GM23248 (cell line): ENCODE data around the gene TTBK1. TPM values are rescaled to one million over a fixed set of nuclear protein-coding genes. Genes with fewer than 3 reads are reported as not detected.

Source experiments
- DNase-seq: peaks from one replicate; pipeline ENCODE4 v3.0.0-alpha.2; 2015
- H2AFZ ChIP-seq: fragments of 200-600 bp; sonication (generic); 2 replicates; pipeline ENCODE4 v1.6.1; 2016; ENCODE audit warnings: antibody characterized with exemption
- H3F3A ChIP-seq: fragments of 200-600 bp; sonication (generic); 2 replicates; pipeline ENCODE4 v1.6.1; 2016; ENCODE audit warnings: mild to moderate bottlenecking, antibody characterized with exemption, mixed run types; ENCODE audit not compliant: insufficient read depth
- H3K27ac ChIP-seq: fragments of 200-600 bp; sonication (generic); 2 replicates; pipeline ENCODE4 v1.5.1; 2016; ENCODE audit warnings: mild to moderate bottlenecking
- H3K27me3 ChIP-seq: fragments of 200-600 bp; sonication (generic); replicated peaks from 2 replicates; pipeline ENCODE4 v1.6.1; 2016; ENCODE audit warnings: mild to moderate bottlenecking; ENCODE audit not compliant: insufficient read depth
- H3K36me3 ChIP-seq: fragments of 200-600 bp; sonication (generic); 2 replicates; pipeline ENCODE4 v1.6.1; 2016; ENCODE audit warnings: low read depth, mild to moderate bottlenecking
- H3K4me1 ChIP-seq: fragments of 200-600 bp; sonication (generic); 2 replicates; pipeline ENCODE4 v1.6.1; 2016; ENCODE audit warnings: mild to moderate bottlenecking; ENCODE audit not compliant: insufficient read depth
- H3K4me2 ChIP-seq: fragments of 200-600 bp; sonication (generic); one replicate; pipeline ENCODE4 v1.6.1; 2016; ENCODE audit warnings: mild to moderate bottlenecking; ENCODE audit not compliant: unreplicated experiment
- H3K4me3 ChIP-seq: fragments of 200-600 bp; sonication (generic); 2 replicates; pipeline ENCODE4 v1.5.1; 2016; ENCODE audit warnings: mild to moderate bottlenecking
- H3K79me2 ChIP-seq: fragments of 200-600 bp; sonication (generic); 2 replicates; pipeline ENCODE4 v1.6.1; 2016; ENCODE audit warnings: mild to moderate bottlenecking; ENCODE audit not compliant: insufficient read depth
- H3K9ac ChIP-seq: fragments of 200-600 bp; sonication (generic); 2 replicates; pipeline ENCODE4 v1.6.1; 2016; ENCODE audit warnings: mild to moderate bottlenecking
- H3K9me2 ChIP-seq: fragments of 200-600 bp; sonication (generic); 2 replicates; pipeline ENCODE4 v1.6.1; 2016; ENCODE audit warnings: mixed run types, mild to moderate bottlenecking, moderate library complexity; ENCODE audit not compliant: insufficient read depth
- H3K9me3 ChIP-seq: fragments of 200-600 bp; sonication (generic); one replicate; pipeline ENCODE4 v1.6.1; 2017; ENCODE audit warnings: low read depth
- H4K20me1 ChIP-seq: fragments of 200-600 bp; sonication (generic); 2 replicates; pipeline ENCODE4 v1.6.0; 2016; ENCODE audit not compliant: insufficient read depth
- EZH2 ChIP-seq: fragments of 200-600 bp; sonication (generic); IDR thresholded peaks from 2 replicates; pipeline ENCODE4 v1.6.1; 2018; ENCODE audit warnings: antibody characterized with exemption, mild to moderate bottlenecking; ENCODE audit not compliant: insufficient read depth, poor library complexity, severe bottlenecking
- EZH2phosphoT487 ChIP-seq: fragments of 200-600 bp; sonication (generic); IDR thresholded peaks from 2 replicates; pipeline ENCODE4 v1.6.1; 2018; ENCODE audit warnings: antibody characterized with exemption, moderate library complexity, mild to moderate bottlenecking, low read depth; ENCODE audit not compliant: insufficient read depth
- WGBS, 2 experiments: methylation state at CpG; one replicate each; pipeline ENCODE4 v1.1.6; 2015 to 2017; ENCODE audit warnings: low lambda C conversion rate in 2 of 2, low coverage in 1 of 2; ENCODE audit errors: missing lambda C conversion rate in 2 of 2; 5-methylcytosine and 5-hydroxymethylcytosine counted together
- in situ Hi-C: fragments of 300-500 bp; cut with MboI; formaldehyde crosslinking; loops from 2 replicates; pipeline ENCODE4 v1.15.0; 2020
- polyA plus RNA-seq: library from polyadenylated mRNA; unstranded; fragments of >200 nt; fragmentation: Nextera tagmentation; extraction: Ambion mirVana; gene quantifications from 2 replicates; pipeline ENCODE4 v1.2.1, GENCODE V29; 2016
- total RNA-seq: library from RNA; depleted of rRNA; stranded (reverse); fragments of >200 nt; shearing (Covaris generic); gene quantifications from 2 replicates; pipeline ENCODE4 v1.2.3, GENCODE V29; 2014

TTBK1 gene
- total and polyA plus RNA-seq, 2 experiments from 2014 or later, result not detected

- Histone ChIP-seq H3K9me2 (no peaks in the 10 kb centered on the region), H3K4me3 (no peak overlapping the region), H3K4me1 (no peaks in the 10 kb centered on the region), H3K79me2 (no peaks in the 10 kb centered on the region), H3K27ac (no peak overlapping the region), H3K9ac (no peak overlapping the region), H3K4me2 (no peak overlapping the region), H4K20me1 (no peaks in the 10 kb centered on the region), H3K36me3 (no peaks in the 10 kb centered on the region), H3F3A (no peaks in the 10 kb centered on the region), H3K27me3 (peaks cover 13% of the 10 kb centered on the region), H3K9me3 (no peaks in the 10 kb centered on the region), H2AFZ (no peak overlapping the region)
- no peak for TF ChIP-seq EZH2phosphoT487
- no peak for TF ChIP-seq EZH2
- in situ Hi-C loops, result no loop called here
- 81 to 88% methylated on average over 6 of the region's 6 CpGs for WGBS, 2 experiments
- no peak for DNase-seq
Observed at GRCh38 chr6:43286456-43286979, 43.2 kb downstream of the TTBK1 start.

GRCh38 chr6:43286980-43287716 lies 43.9 kb downstream of the TTBK1 start:
- Histone ChIP-seq H3K9me2 (no peaks in the 10 kb centered on the region), H3K27ac (no peak overlapping the region), H2AFZ (no peak overlapping the region), H3K4me2 (no peak overlapping the region), H3K4me1 (no peaks in the 10 kb centered on the region), H3K36me3 (no peaks in the 10 kb centered on the region), H3K27me3 (peaks cover 13% of the 10 kb centered on the region), H3K4me3 (no peak overlapping the region), H3K79me2 (no peaks in the 10 kb centered on the region), H4K20me1 (no peaks in the 10 kb centered on the region), H3K9ac (no peak overlapping the region), H3K9me3 (no peaks in the 10 kb centered on the region), H3F3A (no peaks in the 10 kb centered on the region)
- DNase-seq, result peak; percentile 27
- WGBS, 2 experiments, result 58 to 73% methylated on average over 9 to 10 of the region's 10 CpGs
- TF ChIP-seq EZH2phosphoT487 (no peak), EZH2 (no peak)
- in situ Hi-C loops, result no loop called here

GRCh38 chr6:43287717-43288679 lies 44.7 kb downstream of the TTBK1 start:
- H3K79me2 ChIP-seq, result no peaks in the 10 kb centered on the region
- TF ChIP-seq EZH2phosphoT487 (no peak), EZH2 (no peak)
- no peak overlapping the region for H3K27ac ChIP-seq
- H4K20me1 ChIP-seq, result no peaks in the 10 kb centered on the region
- no peak overlapping the region for H3K4me3 ChIP-seq
- no peak for DNase-seq
- H3K27me3 ChIP-seq, result peaks cover 13% of the 10 kb centered on the region
- 61 to 72% methylated on average over 7 of the region's 7 CpGs for WGBS, 2 experiments
- in situ Hi-C loops, result no loop called here
- H3F3A ChIP-seq, result no peaks in the 10 kb centered on the region
- no peak overlapping the region for H3K4me2 ChIP-seq
- no peaks in the 10 kb centered on the region for H3K9me2 ChIP-seq
- no peaks in the 10 kb centered on the region for H3K4me1 ChIP-seq
- no peak overlapping the region for H3K9ac ChIP-seq
- no peaks in the 10 kb centered on the region for H3K9me3 ChIP-seq
- no peaks in the 10 kb centered on the region for H3K36me3 ChIP-seq
- H2AFZ ChIP-seq, result no peak overlapping the region

GRCh38 chr6:43290339-43290904 lies 47.1 kb downstream of the TTBK1 start:
- H3F3A ChIP-seq, result no peaks in the 10 kb centered on the region
- H4K20me1 ChIP-seq, result no peaks in the 10 kb centered on the region
- H3K9ac ChIP-seq, result no peak overlapping the region
- H3K9me2 ChIP-seq, result no peaks in the 10 kb centered on the region
- H3K27me3 ChIP-seq, result peaks cover 6% of the 10 kb centered on the region
- 43 to 55% methylated on average over 3 of the region's 3 CpGs for WGBS, 2 experiments
- H3K9me3 ChIP-seq, result no peaks in the 10 kb centered on the region
- H3K4me3 ChIP-seq, result no peak overlapping the region
- no peaks in the 10 kb centered on the region for H3K36me3 ChIP-seq
- no peaks in the 10 kb centered on the region for H3K4me1 ChIP-seq
- H3K79me2 ChIP-seq, result no peaks in the 10 kb centered on the region
- TF ChIP-seq EZH2phosphoT487 (no peak), EZH2 (no peak)
- H2AFZ ChIP-seq, result no peak overlapping the region
- in situ Hi-C loops, result no loop called here
- H3K4me2 ChIP-seq, result no peak overlapping the region
- no peak for DNase-seq
- H3K27ac ChIP-seq, result no peak overlapping the region
